Spleen (tissue), 11 donors: ENCODE data around the gene TBL1X. TPM values are rescaled to one million over a fixed set of nuclear protein-coding genes. Genes with fewer than 3 reads are reported as not detected.

Source experiments
- DNase-seq: peaks from one replicate; pipeline ENCODE4 v3.0.0-alpha.2; 2020
- H3K27ac ChIP-seq, 8 donors: fragments of 200-600 bp; sonication (generic) in 7 of 8; 1 replicate in 4 of 8; 2 replicates in 4 of 8; pipeline versions ENCODE4 v1.5.0 to v1.8.0; 2016 to 2021; ENCODE audit warnings: inconsistent platforms in 4 of 8, mild to moderate bottlenecking in 4 of 8, moderate library complexity in 1 of 8
- H3K27me3 ChIP-seq, 7 donors: fragments of 200-600 bp; sonication (generic) in 6 of 7; replicated peaks in 1 of 7; 1 replicate in 4 of 7; 2 replicates in 3 of 7; pipeline versions ENCODE4 v1.5.0 to v1.8.0; 2016 to 2021; ENCODE audit warnings: inconsistent platforms in 3 of 7, mild to moderate bottlenecking in 1 of 7
- H3K36me3 ChIP-seq, 6 donors: fragments of 200-600 bp; sonication (generic) in 5 of 6; 1 replicate in 4 of 6; 2 replicates in 2 of 6; pipeline versions ENCODE4 v1.5.0 to v1.8.0; 2016 to 2021; ENCODE audit warnings: inconsistent platforms in 2 of 6
- H3K4me1 ChIP-seq, 6 donors: fragments of 200-600 bp; sonication (generic) in 5 of 6; 1 replicate in 3 of 6; 2 replicates in 3 of 6; pipeline versions ENCODE4 v1.5.0 to v1.8.0; 2016 to 2021; ENCODE audit warnings: inconsistent platforms in 3 of 6
- H3K4me3 ChIP-seq, 8 donors: fragments of 200-600 bp; sonication (generic) in 7 of 8; 1 replicate in 4 of 8; 2 replicates in 4 of 8; pipeline versions ENCODE4 v1.5.0 to v1.8.0; 2016 to 2021; ENCODE audit warnings: inconsistent platforms in 4 of 8, mild to moderate bottlenecking in 4 of 8, moderate library complexity in 2 of 8
- H3K9me3 ChIP-seq, 8 donors: fragments of 200-600 bp; sonication (generic) in 7 of 8; 1 replicate in 4 of 8; 2 replicates in 4 of 8; pipeline versions ENCODE4 v1.5.0 to v1.8.0; 2016 to 2021; ENCODE audit warnings: inconsistent platforms in 4 of 8
- CTCF ChIP-seq, 11 experiments: fragments of 200-600 bp in 7 of 11; fragments of 450-650 bp in 4 of 11; sonication (generic) in 4 of 11; IDR thresholded peaks in 8 of 11; conservative IDR thresholded peaks in 3 of 11; 1 replicate in 7 of 11; 2 replicates in 4 of 11; pipeline versions ENCODE4 v1.4.0 to v1.8.0; 2016 to 2021; ENCODE audit warnings: antibody characterized with exemption in 11 of 11, inconsistent platforms in 4 of 11, mild to moderate bottlenecking in 1 of 11
- POLR2A ChIP-seq, 3 donors: fragments of 450-650 bp; IDR thresholded peaks; one replicate each; pipeline ENCODE4 v1.5.1; 2017; ENCODE audit warnings: antibody characterized with exemption in 3 of 3, mild to moderate bottlenecking in 1 of 3
- POLR2AphosphoS5 ChIP-seq, 3 donors: sonication (generic); formaldehyde crosslinking; IDR thresholded peaks; one replicate each; pipeline ENCODE4 v1.5.1; 2017; ENCODE audit warnings: antibody characterized with exemption in 3 of 3
- WGBS, 5 donors: extraction: QIAGEN DNeasy Blood & Tissue Kit in 3 of 5; methylation state at CpG; one replicate each; pipeline versions ENCODE4 v1.1.5 to v1.1.7; 2013 to 2018; 5-methylcytosine and 5-hydroxymethylcytosine counted together
- intact Hi-C: fragments of 100-400 bp; cut with DNase I; formaldehyde crosslinking; loops from one replicate; pipeline ENCODE4 v1.15.0; 2023; ENCODE audit warnings: low total_unique reads
- polyA plus RNA-seq, 3 donors: library from polyadenylated mRNA; stranded (reverse); fragments of 200-250 nt; gene quantifications; one replicate each; pipeline ENCODE4 v1.2.1, GENCODE V29; 2013
- total RNA-seq, 7 donors: library from RNA; depleted of rRNA in 3 of 7; stranded (reverse); fragments of >200 nt in 3 of 7; fragmentation: NEBNext Ultra II Directional in 4 of 7; extraction: Animal tissue kit (Norgen Biotek cat#: 25700) in 4 of 7; gene quantifications; one replicate each; pipeline versions ENCODE4 v1.1.0 to v1.2.1, GENCODE V29; 2016 to 2021
- donor health status: healthy with polysubstance abuse.
- donor health status: DM: no; HTN: no; CAD: no; lungs with moderate emphysema.
- donor health status: DM: no; HTN: no; CAD: no.
- donor health status: Bipolar disorder and iron deficiency.
- donor health status: healthy.
- donor health status: DM: no; HTN: no; CAD: no.
- donor health status: DM: yes; HTN: yes; CAD: no.

Gene TBL1X
- total and polyA plus RNA-seq, 10 donors: 3.0 to 37.2 (median 21.4) TPM

DNA sequence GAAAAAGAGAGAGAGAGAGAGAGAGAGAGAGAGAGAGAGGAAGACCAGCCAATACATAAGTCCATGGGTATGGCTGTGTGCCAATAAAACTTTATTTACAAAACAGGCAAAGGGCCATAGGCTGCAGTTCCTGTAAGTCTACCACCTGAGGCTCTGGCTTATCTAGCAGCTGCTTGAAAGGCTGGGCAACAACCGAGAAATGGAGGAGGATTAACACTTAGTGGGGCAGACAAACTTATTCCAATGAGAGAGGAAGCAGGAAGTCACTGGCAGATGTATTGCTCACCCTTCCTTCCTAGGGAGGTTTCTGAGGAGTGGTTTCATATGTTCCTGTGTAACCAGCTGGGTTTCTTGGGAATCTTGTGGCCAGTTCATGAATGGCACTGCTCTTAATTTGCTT lies 305.5 kb downstream of the TBL1X start:
- Histone ChIP-seq H3K27ac (no peak overlapping the region), H3K4me3 (no peak overlapping the region), H3K36me3 (no peaks in the 10 kb centered on the region), H3K9me3 (no peaks in the 10 kb centered on the region), H3K27me3 (peaks cover 0 to 42% (median 6%) of the 10 kb centered on the region in 7 donors), H3K4me1 (no peaks in the 10 kb centered on the region)
- TF ChIP-seq CTCF (IDR thresholded peaks at IDR 0.05 in 8 of 11, conservative IDR thresholded peaks at IDR 0.05 in 3 of 11) (no peak), POLR2AphosphoS5 (IDR thresholded peaks at IDR 0.05) (no peak), POLR2A (IDR thresholded peaks at IDR 0.05) (no peak)
- intact Hi-C loops: no loop called here
- WGBS, 5 donors: 29 to 48% (median 36%) methylated on average over 1 of the region's 1 CpG
- DNase-seq: no peak

- TF ChIP-seq POLR2A (IDR thresholded peaks at IDR 0.05) (no peak), POLR2AphosphoS5 (IDR thresholded peaks at IDR 0.05) (no peak), CTCF (IDR thresholded peaks at IDR 0.05 in 8 of 11, conservative IDR thresholded peaks at IDR 0.05 in 3 of 11) (no peak)
- WGBS, 5 donors: 72 to 90% (median 80%) methylated on average over 6 of the region's 6 CpGs
- intact Hi-C loops: no loop called here
- no peak for DNase-seq
- Histone ChIP-seq H3K4me3 (no peak overlapping the region), H3K27ac (no peak overlapping the region), H3K4me1 (no peaks in the 10 kb centered on the region), H3K9me3 (no peaks in the 10 kb centered on the region), H3K36me3 (no peaks in the 10 kb centered on the region), H3K27me3 (peaks cover 0 to 38% (median 0%) of the 10 kb centered on the region in 7 donors)
Measured at GRCh38 chrX:9772943-9773342, 308.1 kb downstream of the TBL1X start.

DNA sequence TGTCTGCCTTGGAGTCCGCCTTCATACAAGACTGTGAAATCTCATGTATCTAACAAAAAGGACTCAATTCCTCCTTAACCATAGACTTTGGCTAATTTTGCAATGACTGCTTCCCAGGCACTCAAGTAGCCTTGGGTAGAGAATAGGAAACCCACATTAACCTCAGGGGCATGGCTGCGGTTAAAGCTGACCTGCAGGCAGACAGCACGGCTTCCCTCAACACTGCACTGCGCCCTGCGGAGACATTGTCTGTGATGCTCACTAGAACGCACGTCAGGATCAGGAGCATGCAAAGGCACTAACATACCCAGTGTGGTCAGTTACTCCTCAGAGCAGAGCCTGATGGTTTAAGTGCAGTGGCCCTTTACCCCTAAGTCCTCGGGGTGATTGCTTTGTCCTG lies 311.1 kb downstream of the TBL1X start:
- TF ChIP-seq CTCF (IDR thresholded peaks at IDR 0.05 in 8 of 11, conservative IDR thresholded peaks at IDR 0.05 in 3 of 11): no peak
- no peak for TF ChIP-seq POLR2AphosphoS5 (IDR thresholded peaks at IDR 0.05)
- TF ChIP-seq POLR2A (IDR thresholded peaks at IDR 0.05): no peak
- Histone ChIP-seq H3K4me1 (no peaks in the 10 kb centered on the region), H3K27ac (no peak overlapping the region), H3K27me3 (peaks cover 0 to 33% (median 0%) of the 10 kb centered on the region in 7 donors), H3K9me3 (no peaks in the 10 kb centered on the region), H3K4me3 (no peak overlapping the region), H3K36me3 (no peaks in the 10 kb centered on the region)
- 30 to 60% (median 36%) methylated on average over 1 to 8 of the region's 8 CpGs for WGBS, 5 donors
- intact Hi-C loops: no loop called here
- no peak for DNase-seq

GRCh38 chrX:9781941-9782340 lies 317.1 kb downstream of the TBL1X start:
- WGBS, 5 donors: 71 to 87% (median 77%) methylated on average over 7 of the region's 7 CpGs
- Histone ChIP-seq H3K27ac (no peak overlapping the region), H3K36me3 (no peaks in the 10 kb centered on the region), H3K27me3 (peaks cover 0 to 26% (median 17%) of the 10 kb centered on the region in 7 donors), H3K4me1 (peaks cover 0 to 12% (median 2%) of the 10 kb centered on the region in 6 donors), H3K4me3 (no peak overlapping the region), H3K9me3 (no peaks in the 10 kb centered on the region)
- no peak for TF ChIP-seq CTCF (IDR thresholded peaks at IDR 0.05 in 8 of 11, conservative IDR thresholded peaks at IDR 0.05 in 3 of 11)
- no peak for TF ChIP-seq POLR2AphosphoS5 (IDR thresholded peaks at IDR 0.05)
- no peak for TF ChIP-seq POLR2A (IDR thresholded peaks at IDR 0.05)
- intact Hi-C loops: no loop called here
- no peak for DNase-seq
